Smooth muscle cell (in vitro differentiated cells): ENCODE measurements around the gene KIAA0232. TPM values are rescaled to one million over a fixed set of nuclear protein-coding genes. Genes with fewer than 3 reads are reported as not detected.

Experiments
- polyA plus RNA-seq: library from polyadenylated mRNA; unstranded; fragments of >200 nt; fragmentation: Nextera tagmentation; extraction: Ambion mirVana; gene quantifications from 2 replicates; pipeline ENCODE4 v1.2.1, GENCODE V29; 2016
- total RNA-seq: library from RNA; depleted of rRNA; stranded (reverse); fragments of >200 nt; gene quantifications from 2 replicates; pipeline ENCODE4 v1.2.3, GENCODE V29; 2014

KIAA0232 gene
- total and polyA plus RNA-seq, 2 experiments from 2014 or later, result 8.4 to 16.6 TPM

Other genes starting within 250 kb of the KIAA0232 start
- 15.5 and 18.3 TPM in 2 replicates for gene MAN2B2, start 207.5 kb upstream of the KIAA0232 start, total RNA-seq
- 14.5 and 19.6 TPM in 2 replicates for gene MAN2B2, start 207.5 kb upstream of the KIAA0232 start, polyA plus RNA-seq
- gene MRFAP1, start 142.0 kb upstream of the KIAA0232 start, total RNA-seq, result 165 TPM in 2 replicates
- gene MRFAP1, start 142.0 kb upstream of the KIAA0232 start, polyA plus RNA-seq, result 206 and 231 TPM in 2 replicates
- gene S100P, start 88.8 kb upstream of the KIAA0232 start, total RNA-seq, result 1.3 and 4.0 TPM in 2 replicates
- 6.6 and 27.3 TPM in 2 replicates for gene S100P, start 88.8 kb upstream of the KIAA0232 start, polyA plus RNA-seq
- gene MRFAP1L1, start 72.9 kb upstream of the KIAA0232 start, total RNA-seq, result 67.1 and 70.2 TPM in 2 replicates
- gene MRFAP1L1, start 72.9 kb upstream of the KIAA0232 start, polyA plus RNA-seq, result 46.2 and 48.9 TPM in 2 replicates
- gene BLOC1S4, start 66.6 kb upstream of the KIAA0232 start, total RNA-seq, result 20.6 and 21.8 TPM in 2 replicates
- 39.8 and 41.8 TPM in 2 replicates for gene BLOC1S4, start 66.6 kb upstream of the KIAA0232 start, polyA plus RNA-seq
- gene TBC1D14, start 127.1 kb downstream of the KIAA0232 start, total RNA-seq, result 24.4 and 31.6 TPM in 2 replicates
- 13.0 and 20.9 TPM in 2 replicates for gene TBC1D14, start 127.1 kb downstream of the KIAA0232 start, polyA plus RNA-seq